Osteoblast (primary cell): ENCODE results near the gene WDFY4. TPM values are rescaled to one million over a fixed set of nuclear protein-coding genes. Genes with fewer than 3 reads are reported as not detected.

Experiments
- DNase-seq: peaks from one replicate; pipeline ENCODE4 v3.0.0; 2011; ENCODE audit warnings: low spot score, mixed read lengths; ENCODE audit not compliant: insufficient read length; ENCODE audit errors: missing footprints
- H2AFZ ChIP-seq: 2 replicates; pipeline ENCODE4 v1.6.0; 2011; ENCODE audit warnings: mild to moderate bottlenecking, low read length
- H3K27ac ChIP-seq: 2 replicates; pipeline ENCODE4 v1.5.1; 2011; ENCODE audit warnings: mild to moderate bottlenecking, low read depth, low read length, moderate library complexity
- H3K27me3 ChIP-seq: 2 replicates; pipeline ENCODE4 v1.6.0; 2012; ENCODE audit warnings: mild to moderate bottlenecking, control low read depth, inconsistent platforms, low read length, moderate library complexity; ENCODE audit not compliant: insufficient read depth
- H3K36me3 ChIP-seq: 2 replicates; pipeline ENCODE4 v1.5.1; 2011; ENCODE audit warnings: mild to moderate bottlenecking, low read length, control low read depth, moderate library complexity; ENCODE audit not compliant: insufficient read depth
- H3K4me1 ChIP-seq: 2 replicates; pipeline ENCODE4 v1.5.1; 2011; ENCODE audit warnings: mild to moderate bottlenecking, low read length, control low read depth, moderate library complexity; ENCODE audit not compliant: insufficient read depth
- H3K4me2 ChIP-seq: 2 replicates; pipeline ENCODE4 v1.6.0; 2011; ENCODE audit warnings: mild to moderate bottlenecking, low read length; ENCODE audit not compliant: insufficient read depth
- H3K4me3 ChIP-seq: fragments of 200-600 bp; sonication (generic); 3 replicates; pipeline ENCODE4 v1.5.1; 2012; ENCODE audit warnings: mild to moderate bottlenecking, low read length, inconsistent platforms; ENCODE audit not compliant: insufficient read depth
- H3K79me2 ChIP-seq: 2 replicates; pipeline ENCODE4 v1.6.0; 2012; ENCODE audit warnings: mild to moderate bottlenecking, low read length, control low read depth, inconsistent platforms; ENCODE audit not compliant: insufficient read depth
- H3K9me3 ChIP-seq: 2 replicates; pipeline ENCODE4 v1.5.1; 2011; ENCODE audit warnings: low read depth, low read length, control low read depth
- H4K20me1 ChIP-seq: 2 replicates; pipeline ENCODE4 v1.6.0; 2012; ENCODE audit warnings: mild to moderate bottlenecking, low read length, control low read depth; ENCODE audit not compliant: insufficient read depth
- total RNA-seq: library from RNA; depleted of rRNA; stranded (reverse); fragments of >200 nt; gene quantifications from 2 replicates; pipeline ENCODE4 v1.2.3, GENCODE V29; 2012
- TF ChIP-seq, protein P1 (sequence below): IDR thresholded peaks from 2 replicates; pipeline ENCODE4 v1.5.1; 2011; ENCODE audit warnings: mild to moderate bottlenecking, low read depth, low read length, moderate library complexity; ENCODE audit errors: extremely low read depth

The WDFY4 gene
- total RNA-seq, 1 donor = 0.36 TPM

DNA sequence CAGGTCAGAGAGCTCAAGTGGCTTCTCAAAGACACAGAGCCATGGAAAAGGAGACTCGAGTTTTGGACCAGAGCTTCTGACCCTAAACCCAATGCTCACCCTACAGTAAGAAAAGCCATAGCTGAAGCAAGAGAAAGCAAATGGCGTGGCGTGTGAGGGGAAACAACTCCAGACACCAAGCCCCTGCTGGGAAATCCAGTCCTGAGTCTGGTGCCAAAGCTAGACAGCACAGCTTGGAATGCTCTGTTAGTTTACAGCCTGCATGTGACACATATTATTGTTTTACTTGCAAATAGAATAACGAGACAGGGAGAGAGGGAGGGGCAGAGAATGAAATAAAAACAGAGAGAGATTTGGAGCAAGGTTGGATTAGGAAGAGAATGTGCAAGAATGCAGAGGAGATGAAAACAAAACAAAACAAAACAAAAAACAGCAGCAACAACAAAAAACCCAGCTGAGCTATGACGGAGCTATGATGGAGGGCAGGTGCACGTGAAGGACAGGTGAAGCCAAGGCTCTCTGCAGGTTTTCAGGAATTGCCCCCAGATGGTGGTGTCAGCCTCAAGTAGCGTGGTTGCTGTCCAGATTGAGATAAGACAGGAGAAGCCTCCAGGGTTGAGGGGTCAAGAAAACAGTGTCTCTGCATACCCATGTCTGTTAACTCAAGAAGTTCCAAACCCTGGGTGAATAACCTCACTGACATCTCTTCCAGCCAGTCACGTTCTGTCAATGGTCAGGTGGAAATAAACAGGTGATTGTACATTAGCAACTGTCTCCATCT is 324.7 kb downstream of the WDFY4 start:
- no peaks in the 10 kb centered on the region for H3K79me2 ChIP-seq
- no peak overlapping the region for H3K27ac ChIP-seq
- no peak for DNase-seq
- H3K4me3 ChIP-seq = no peak overlapping the region
- no peak overlapping the region for H2AFZ ChIP-seq
- no peaks in the 10 kb centered on the region for H3K4me1 ChIP-seq
- H3K4me2 ChIP-seq = no peak overlapping the region
- no peaks in the 10 kb centered on the region for H4K20me1 ChIP-seq
- H3K9me3 ChIP-seq = no peaks in the 10 kb centered on the region
- H3K27me3 ChIP-seq = peaks cover 14% of the 10 kb centered on the region
- H3K36me3 ChIP-seq = no peaks in the 10 kb centered on the region
- TF ChIP-seq, protein P1, sequence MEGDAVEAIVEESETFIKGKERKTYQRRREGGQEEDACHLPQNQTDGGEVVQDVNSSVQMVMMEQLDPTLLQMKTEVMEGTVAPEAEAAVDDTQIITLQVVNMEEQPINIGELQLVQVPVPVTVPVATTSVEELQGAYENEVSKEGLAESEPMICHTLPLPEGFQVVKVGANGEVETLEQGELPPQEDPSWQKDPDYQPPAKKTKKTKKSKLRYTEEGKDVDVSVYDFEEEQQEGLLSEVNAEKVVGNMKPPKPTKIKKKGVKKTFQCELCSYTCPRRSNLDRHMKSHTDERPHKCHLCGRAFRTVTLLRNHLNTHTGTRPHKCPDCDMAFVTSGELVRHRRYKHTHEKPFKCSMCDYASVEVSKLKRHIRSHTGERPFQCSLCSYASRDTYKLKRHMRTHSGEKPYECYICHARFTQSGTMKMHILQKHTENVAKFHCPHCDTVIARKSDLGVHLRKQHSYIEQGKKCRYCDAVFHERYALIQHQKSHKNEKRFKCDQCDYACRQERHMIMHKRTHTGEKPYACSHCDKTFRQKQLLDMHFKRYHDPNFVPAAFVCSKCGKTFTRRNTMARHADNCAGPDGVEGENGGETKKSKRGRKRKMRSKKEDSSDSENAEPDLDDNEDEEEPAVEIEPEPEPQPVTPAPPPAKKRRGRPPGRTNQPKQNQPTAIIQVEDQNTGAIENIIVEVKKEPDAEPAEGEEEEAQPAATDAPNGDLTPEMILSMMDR = no peak

DNA sequence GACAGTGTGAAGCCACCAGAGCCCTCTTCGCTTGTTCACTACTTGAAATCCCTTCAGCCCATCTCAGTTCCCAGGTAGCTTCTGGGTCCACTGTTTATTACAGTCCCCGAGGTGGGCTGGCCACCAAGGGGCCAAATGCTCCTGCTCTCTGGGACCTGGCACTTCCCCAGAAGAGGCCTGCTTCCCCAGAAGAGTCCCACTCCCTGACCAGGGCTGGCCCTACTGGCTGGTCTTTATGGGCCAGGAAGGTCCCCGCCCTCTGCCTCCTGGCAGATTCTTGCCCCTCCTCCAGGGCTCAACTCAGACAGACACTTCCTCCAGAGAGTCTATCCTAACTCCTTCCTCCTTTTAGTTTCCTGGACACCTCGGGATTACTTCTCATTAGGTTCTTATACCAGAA is 325.6 kb downstream of the WDFY4 start:
- Histone ChIP-seq H3K27ac (no peak overlapping the region), H3K9me3 (no peaks in the 10 kb centered on the region), H3K36me3 (no peaks in the 10 kb centered on the region), H3K27me3 (peaks cover 14% of the 10 kb centered on the region), H4K20me1 (no peaks in the 10 kb centered on the region), H3K79me2 (no peaks in the 10 kb centered on the region), H3K4me2 (no peak overlapping the region), H2AFZ (no peak overlapping the region), H3K4me1 (no peaks in the 10 kb centered on the region), H3K4me3 (no peak overlapping the region)
- no peak for DNase-seq
- TF ChIP-seq, protein P1 = no peak

DNA sequence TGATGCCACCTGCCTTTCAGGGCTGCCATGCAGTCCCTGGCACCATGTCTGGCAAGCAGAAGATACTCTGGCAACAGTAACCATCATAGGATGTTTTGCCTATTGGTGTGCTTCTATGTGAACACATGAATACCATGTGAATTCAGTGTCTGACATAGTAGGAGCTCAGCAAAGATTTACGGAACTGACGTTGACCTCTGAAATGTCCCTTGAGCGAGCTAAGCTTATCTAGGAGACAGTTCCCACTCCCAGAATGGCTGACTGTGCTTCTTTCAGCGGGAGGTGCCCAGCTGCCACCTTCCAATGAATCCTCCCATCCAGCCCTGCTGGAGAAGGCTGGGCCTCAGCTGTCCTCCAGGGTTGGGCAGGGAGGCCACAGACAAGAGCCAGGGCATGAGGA is 326.2 kb downstream of the WDFY4 start:
- Histone ChIP-seq H3K4me1 (no peaks in the 10 kb centered on the region), H3K79me2 (no peaks in the 10 kb centered on the region), H3K4me3 (no peak overlapping the region), H3K27me3 (peaks cover 14% of the 10 kb centered on the region), H2AFZ (no peak overlapping the region), H3K4me2 (no peak overlapping the region), H4K20me1 (no peaks in the 10 kb centered on the region), H3K36me3 (no peaks in the 10 kb centered on the region), H3K27ac (no peak overlapping the region), H3K9me3 (no peaks in the 10 kb centered on the region)
- TF ChIP-seq, protein P1 = no peak
- no peak for DNase-seq

DNA sequence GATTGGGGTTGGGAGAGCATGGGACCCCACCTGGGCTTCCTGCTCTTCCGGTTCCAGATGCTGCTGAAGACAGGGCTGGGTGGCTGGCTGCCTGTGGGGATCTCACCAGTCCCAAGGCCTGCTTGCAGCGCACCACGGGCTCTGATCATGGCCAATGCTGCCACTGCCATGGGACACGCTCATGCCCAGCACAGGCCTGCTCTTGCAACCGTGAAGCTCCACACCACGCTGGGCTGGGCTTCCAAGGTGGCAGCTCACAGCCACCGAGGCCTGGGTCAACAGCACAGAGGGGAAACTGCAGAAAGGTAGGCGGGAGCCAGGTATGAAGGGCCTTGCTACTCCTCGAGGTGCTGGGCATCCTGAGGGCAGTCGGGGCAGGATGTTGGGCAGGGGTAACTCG is 327.1 kb downstream of the WDFY4 start:
- TF ChIP-seq, protein P1 = no peak
- H3K79me2 ChIP-seq = no peaks in the 10 kb centered on the region
- no peaks in the 10 kb centered on the region for H3K4me1 ChIP-seq

More for the DNA sequence above, 327.1 kb downstream of the WDFY4 start:
- Histone ChIP-seq H3K4me3 (no peak overlapping the region), H4K20me1 (no peaks in the 10 kb centered on the region), H3K36me3 (no peaks in the 10 kb centered on the region), H3K27me3 (peaks cover 14% of the 10 kb centered on the region), H3K4me2 (no peak overlapping the region), H3K9me3 (no peaks in the 10 kb centered on the region), H2AFZ (no peak overlapping the region), H3K27ac (no peak overlapping the region)
- no peak for DNase-seq
